ENCODE results near the gene PPP1R9A.

- no peak for TF ChIP-seq CTCF (conservative IDR thresholded peaks at IDR 0.05; ENCODE audit: low read depth, low read length)
- no peak for TF ChIP-seq EZH2 (IDR thresholded peaks at IDR 0.05; ENCODE audit: low read length, unreplicated experiment)
Observed at GRCh38 chr7:95026421-95027072, 119.2 kb downstream of the PPP1R9A start.

Data from PC-3 (cell line).